Stimulated activated CD4-positive, alpha-beta T cell treated with anti-CD3 and anti-CD28 coated beads, Interleukin-2, amount 100 ng/mL, for 4 hours (primary cell): Measurements from ENCODE around the gene MRPL11.
A peak's percentile ranks its signal among the peaks of the same experiment; 100 is the strongest.
"Not testable (repeated sequence)": the region's sequence is repeated elsewhere in the genome, so short reads cannot be mapped to it uniquely, and the experiment has no call there.

Experiments
- DNase-seq: peaks from one replicate; pipeline ENCODE4 v3.0.0-alpha.2; 2020; ENCODE audit warnings: low read depth

MRPL11 gene

DNA sequence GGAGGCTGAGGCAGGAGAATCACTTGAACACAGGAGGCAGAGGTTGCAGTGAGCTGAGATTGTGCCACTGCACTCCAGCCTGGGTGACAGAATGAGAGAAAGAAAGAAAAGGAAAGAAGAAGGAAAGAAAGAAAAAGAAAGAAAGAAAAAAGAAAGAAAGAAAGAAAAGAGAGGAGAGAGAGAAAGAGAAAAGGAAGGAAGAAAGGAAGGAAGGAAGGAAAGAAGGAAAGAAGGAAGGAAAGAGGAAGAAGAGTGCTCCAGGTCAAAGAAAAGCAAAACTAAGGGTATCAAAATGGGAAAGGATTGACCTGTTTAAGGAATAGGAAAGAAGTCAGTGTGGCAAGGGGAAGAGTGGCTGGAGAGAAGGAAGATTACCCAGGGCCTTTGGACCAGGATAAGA lies 7.4 kb downstream of the MRPL11 start:
- not testable (repeated sequence) for DNase-seq

DNA sequence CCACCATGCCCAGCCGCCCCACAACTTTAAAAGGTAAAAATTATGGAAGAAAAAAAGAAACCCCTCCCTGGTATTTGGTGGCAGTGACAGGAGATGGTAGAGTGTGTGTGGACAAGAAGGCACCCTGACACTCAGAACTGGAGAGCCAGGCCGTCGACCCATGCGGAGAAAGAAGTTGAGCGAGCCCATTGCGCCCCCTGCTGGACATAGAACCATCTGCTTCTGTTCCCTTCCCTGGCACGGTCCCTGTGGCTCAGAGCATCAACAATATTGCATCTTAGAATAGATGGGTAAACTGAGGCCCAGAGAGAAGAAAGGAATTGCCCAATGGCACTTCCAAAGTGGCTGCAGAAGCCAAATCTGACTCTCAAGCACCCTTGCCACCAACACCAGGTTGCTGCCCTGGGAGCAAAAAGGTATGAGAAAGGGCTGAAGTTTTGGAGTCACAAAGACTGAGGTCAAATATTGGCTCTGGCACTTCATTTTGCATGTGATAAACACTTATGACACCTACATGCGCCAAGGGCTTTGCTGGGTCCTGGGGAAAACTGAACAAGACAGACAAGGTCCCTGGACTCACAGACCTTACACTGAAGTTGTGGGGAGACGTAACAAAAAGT lies 8.6 kb downstream of the MRPL11 start:
- peak; percentile 61 for DNase-seq

DNA sequence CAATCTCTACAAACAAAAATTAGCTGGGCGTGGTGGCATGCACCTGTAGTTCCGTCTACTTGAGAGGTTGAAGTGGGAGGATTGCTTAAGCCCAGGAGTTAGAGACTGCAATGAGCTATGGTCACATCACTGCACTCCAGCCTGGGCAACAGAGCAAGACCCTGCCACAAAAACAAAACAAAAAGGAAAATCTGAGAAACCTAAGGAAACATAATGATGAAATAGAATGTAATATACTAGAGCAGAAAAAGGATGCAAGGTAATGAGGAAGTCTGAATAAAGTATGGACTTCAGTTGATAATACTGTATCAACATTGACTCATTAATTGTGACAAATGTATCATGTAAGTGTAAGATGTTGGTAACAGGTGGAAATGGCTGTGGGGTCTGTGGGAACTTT lies 9.7 kb downstream of the MRPL11 start:
- no peak for DNase-seq

DNA sequence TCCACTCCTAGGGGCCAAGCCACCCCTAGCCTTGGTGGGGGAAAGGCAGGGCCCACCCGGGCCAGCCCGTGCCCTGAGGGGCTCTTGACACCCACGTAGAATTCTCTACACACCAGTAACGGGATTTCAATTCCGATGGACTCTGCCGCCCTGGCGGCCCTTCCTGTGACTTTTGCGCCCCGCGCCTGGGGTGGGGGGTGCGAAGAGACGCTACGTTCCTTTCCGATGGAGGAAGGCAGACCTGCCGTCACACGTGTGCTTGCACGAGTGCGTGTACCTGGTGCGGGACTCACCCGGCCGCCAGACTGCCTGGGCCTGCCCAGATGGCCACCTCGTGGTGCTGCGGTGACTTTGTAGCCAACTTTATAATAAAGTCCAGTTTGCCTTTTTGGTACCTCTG lies 12.3 kb downstream of the MRPL11 start:
- no peak for DNase-seq

DNA sequence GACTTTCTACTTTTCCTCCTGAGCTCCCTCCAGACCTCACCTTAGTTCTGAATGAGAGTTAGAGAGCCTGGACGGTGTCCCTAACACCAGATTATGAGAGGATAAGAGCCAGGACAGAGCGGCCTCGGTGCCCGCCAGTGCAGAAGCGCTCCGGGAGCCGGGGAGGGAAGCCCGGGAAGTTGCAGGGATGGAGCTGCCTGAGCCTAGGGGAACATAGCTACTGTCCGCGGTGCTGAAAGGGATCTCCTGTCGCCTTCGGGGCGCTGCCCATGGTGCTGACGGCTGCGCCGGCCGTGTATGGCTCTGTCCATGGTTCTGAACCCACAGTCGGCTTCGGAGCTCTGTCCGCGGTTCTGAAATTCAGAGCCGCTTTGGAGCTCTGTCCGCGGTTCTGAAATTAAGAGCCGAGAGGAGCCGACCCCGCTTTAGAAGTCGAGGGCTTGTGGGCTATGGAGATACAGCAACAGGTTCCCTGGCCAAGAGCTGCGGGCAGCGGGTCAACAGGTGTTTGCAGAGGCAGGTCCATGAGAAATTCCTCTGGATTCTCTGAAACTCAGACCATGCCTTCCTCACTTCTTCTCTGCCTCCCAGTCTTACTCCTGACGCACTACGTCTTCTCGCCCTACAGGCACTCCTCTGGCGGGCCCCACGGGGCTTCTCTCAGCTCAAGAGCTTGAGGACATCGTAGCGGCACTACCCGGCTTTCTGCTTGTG lies 17.0 kb downstream of the MRPL11 start:
- DNase-seq, result peak; percentile 73

DNA sequence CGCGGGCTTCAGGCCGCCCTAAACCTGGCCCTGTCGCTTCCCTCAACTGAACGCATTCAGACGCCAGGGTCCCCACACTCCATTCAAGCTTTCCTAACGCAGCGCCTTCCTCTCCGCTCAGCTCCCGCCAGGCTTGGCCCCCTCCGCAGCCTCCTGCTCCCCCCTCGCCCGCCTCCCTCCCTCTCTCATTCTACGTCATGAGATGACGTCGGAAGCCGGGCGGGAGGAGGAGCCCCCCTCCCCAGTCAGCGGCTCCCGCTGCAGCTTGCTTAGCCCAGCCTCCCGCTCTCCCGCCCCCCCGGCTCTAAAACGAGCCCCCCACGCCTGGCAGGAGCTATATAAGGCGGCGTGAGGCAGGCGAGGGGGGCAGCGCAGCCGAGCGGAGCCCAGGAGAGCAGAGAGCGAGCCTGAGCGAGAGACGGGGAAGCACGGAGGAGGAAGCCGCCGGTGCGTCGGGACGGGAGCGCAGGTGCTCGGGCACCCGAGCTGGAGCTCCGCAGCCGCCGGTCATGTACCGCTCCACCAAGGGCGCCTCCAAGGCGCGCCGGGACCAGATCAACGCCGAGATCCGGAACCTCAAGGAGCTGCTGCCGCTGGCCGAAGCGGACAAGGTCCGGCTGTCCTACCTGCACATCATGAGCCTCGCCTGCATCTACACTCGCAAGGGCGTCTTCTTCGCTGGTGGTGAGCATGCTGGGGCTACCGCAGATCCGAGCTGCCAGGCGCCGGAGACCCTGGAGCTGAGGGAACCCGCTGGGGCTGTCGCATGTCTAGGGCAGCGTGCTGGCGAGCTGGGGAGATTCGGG lies 17.8 kb downstream of the MRPL11 start, which contains the start of gene NPAS4:
NPAS4 (plus strand) TSS at position 365 of the 806 bp plus-strand sequence; CDS start at position 510, 145 bp downstream.
- no peak for DNase-seq

DNA sequence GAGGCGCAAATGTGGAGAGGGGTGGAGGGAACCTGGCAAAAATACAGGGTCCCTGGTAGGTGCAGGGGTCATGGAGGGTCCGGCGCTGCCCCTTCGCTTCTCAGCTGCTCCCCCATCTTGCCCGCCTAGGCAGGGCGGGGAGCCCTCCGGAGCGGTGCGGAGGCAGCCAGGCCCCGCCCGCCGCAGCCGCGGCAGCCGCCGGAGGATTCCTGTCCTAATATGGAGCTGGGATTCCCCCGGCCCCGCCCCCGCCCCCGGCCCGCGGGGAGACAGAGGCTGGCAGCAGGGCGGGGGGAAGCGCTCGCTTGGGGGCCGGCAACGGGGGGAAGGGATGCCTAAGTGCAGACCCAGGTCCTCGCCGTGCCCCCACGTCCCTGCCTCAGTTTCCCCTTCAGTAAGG lies 18.8 kb downstream of the MRPL11 start:
- DNase-seq, result no peak

DNA sequence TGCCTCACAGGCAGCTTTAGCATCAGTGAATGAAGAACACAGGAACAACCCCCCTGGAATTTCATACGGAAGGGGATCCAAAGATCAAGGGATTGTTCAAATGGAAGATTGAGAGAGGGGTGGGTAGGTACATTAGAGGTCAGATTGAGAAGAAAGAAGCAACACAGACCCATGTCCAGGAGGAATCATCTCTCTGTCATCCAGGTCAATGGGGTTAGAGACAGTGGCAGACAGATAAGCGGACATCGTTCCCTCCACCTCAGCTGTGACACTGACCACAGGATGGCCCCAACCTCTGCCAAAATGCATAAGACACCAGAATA lies 19.7 kb downstream of the MRPL11 start:
- DNase-seq, result no peak

DNA sequence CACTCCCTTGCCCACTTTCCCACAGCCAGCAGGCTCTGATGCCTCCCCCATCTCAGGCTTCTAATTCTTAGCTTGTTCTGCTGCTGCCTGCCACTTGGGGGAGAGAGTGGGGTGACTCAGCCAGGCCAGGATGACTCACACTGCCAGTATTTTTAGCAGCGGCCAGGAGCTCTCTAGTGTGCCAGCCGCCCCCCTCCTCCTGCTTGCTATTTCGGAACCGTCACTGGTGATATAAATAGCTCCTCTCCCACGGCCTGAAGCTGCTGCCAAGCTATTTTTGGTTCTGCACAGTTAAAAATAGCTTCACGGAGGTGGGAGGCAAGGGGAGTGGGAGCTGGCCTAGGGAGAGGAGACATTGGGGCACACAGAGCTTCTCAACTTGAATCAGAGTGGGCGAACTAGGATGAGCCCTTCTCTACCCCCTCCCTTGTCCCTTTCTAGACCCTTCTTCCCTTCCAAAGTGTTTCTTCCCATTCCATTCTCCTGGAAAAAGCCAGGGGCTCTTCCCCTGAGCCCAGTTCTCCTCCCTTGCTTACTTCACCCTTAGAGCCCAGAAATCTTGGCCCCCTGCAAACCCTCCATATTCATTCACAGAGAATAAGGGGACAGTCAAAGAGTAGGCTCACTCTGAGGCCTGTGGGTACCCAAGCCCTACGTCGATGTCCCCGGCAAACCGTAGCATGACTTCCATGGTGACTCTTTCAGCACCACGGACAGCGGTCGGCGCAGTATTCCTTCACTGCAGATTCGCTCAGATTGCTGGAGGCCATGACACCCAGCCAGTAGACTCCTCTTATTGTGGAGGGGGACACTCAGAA lies 20.3 kb downstream of the MRPL11 start:
- DNase-seq, result peak; percentile 59

DNA sequence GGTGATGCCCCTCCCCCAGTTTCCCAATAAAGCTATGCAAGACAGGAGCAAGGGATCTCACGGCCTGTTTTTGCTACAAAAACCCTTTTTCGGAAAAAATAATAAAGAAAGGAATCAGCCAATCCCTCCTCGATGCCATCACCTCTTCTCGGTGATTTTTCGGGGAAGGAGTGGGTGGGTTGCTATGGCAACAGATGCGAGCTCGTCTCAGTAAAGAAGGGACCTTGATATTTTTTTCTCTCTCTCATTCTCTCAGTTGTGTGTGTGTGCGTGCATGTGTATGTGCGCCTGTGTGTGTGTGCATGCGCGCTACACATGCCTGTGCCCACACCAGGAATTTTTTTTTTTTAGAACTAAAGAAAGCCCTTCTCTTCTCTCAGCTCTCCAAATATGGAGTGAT lies 21.6 kb downstream of the MRPL11 start:
- DNase-seq, result no peak

DNA sequence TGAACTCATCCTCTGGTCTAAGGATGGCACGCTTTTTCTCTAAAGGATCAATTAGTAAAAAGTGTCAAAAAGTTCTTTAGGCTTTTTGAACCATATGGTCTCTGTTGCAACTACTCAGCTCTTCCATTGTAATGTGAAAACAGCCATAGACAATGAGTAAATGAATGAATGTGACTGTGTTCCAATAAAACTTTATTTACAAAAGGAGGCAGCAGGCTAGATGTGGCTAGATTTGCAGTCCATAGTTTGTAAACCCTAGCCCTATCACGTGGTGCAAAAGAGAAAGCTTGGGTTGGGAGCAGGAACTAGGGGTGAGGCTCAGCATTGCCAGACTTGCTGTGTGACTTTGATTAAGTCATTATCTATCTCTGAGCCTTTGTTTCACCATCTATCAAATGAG lies 23.2 kb downstream of the MRPL11 start:
- no peak for DNase-seq

DNA sequence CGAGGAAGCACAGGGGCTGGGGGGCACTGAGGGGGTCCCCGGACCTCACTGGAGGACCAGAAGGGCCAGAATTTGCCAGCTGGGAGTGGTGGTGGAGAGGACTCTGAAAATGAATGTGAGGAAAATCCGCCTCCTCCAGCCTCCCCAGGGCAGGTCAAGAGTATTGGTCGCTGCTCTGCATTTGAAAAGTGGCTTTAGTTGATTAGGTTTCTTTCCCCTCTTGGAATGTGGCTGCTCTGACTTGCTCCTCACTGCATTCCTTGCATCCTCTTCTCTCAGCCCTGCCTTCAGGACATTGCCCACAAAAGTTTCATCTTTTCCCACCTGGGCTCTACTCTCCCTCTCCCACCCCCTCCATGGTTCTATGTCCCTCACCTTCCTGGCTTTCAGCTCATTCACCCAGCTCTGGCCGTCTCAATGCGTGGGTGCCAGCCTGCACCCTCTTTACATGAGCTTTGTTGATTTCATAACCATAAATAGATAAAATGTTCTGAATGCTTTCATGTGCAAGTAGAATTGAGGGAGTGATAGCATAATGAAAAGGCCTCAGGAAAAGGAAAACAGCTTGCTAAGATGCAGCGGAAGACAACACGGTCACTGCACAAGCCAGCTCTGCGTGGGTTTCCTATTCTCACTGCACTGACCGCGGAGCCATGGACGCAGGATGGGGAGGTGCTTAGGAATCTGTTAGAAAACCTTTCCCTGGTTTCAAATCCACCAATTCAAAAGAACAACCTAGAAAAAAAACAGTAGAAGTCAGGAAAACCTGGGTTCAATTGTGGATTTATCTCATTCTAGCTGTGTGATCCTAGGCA lies 24.3 kb downstream of the MRPL11 start:
- no peak for DNase-seq

DNA sequence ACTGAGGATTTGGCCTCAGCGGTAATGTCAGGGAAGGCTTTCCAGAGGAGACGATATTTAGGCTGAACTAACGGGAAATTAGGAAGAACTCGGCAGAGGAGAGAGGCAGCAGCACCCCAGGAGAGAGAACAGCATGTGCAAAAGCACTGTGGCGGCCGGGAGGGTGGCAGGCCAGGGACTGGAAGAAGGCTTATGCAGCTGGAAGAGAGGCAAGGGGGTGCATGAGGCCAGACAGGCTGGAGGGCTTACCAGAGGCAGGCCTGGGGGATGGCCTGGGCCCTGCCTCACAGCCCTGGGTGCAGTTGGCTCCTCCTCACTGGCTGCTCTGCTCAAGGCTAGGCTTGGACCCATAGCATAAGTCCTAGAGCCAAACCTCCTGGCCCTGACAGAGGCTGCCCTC lies 25.5 kb downstream of the MRPL11 start:
- no peak for DNase-seq

DNA sequence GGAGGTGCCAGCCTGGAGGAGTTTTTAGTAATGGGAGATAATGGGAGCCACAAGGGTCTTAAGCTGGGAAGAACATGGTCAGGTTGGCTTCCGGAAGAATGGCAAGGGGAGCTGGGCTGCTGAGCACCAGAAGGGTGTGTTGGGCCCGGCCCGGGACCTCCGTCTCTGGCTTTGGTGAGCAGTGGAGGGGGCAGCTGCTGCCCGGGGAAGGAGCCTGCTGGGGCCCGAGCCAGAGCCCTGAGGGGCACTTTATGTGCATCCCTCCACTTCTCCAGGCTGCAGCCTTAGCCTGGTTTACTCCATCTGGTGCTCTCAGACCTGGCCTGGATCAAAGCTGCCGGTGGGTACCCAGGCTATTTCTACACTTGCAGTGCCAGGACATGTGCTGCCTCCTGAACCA lies 26.5 kb downstream of the MRPL11 start:
- DNase-seq, result no peak

DNA sequence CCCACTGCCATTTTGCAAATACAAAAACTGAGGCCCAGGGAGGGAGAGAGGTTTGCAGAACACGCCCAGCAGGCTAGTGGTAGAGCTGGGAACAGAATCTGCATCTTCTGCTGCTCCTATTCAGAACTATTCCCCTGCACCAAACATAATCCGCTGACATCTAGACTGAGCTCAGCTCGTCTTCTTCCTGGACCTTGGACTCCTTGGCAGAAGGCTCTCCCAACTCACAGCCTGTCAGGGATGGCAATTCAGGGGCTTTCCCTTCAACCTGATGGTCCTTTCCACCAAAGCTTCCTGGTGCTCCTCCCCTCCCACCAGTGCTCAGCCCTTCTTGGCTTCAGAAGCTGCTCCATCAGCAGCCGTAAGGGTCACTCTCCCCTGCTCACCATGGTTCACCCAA lies 27.3 kb downstream of the MRPL11 start:
- no peak for DNase-seq

DNA sequence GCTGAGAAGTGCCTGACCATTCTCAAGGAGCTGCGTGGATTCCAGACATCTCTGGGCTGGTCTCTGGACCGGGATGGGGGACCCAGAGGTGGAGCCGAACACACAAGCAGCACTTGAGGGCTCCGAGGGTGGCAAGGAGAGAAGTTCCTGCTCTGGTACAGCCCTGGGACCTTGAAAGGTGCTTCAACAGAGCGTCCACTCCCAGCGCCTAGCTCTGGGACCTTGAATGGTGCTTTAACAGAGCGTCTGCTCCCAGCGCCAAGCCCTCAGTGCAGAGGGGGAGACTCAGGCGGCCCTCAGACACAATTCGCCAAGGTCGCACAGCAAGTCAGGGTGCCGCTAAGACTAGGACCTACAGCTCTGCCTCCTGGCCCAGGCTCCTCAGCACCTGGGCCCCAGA lies 28.5 kb downstream of the MRPL11 start:
- no peak for DNase-seq

DNA sequence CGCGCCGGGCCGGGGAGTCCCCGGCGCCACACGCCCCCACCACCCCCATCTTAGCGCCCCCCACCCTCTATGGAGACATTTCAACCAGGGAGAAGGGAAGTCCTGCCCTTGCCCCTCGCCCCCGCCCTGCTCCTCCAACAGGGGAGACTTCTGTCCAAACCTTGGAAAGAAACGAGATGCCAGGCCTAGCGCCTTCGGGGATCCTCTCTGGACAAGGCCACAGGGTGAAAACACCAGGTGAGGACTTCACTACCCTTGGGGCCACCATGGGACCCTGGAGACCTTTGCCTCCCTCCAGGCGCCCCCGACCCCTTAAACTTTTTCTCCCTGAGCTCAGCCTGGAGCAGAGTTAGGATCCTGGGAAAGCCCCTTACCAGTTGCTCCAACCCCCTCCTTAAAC lies 29.4 kb downstream of the MRPL11 start:
- no peak for DNase-seq

DNA sequence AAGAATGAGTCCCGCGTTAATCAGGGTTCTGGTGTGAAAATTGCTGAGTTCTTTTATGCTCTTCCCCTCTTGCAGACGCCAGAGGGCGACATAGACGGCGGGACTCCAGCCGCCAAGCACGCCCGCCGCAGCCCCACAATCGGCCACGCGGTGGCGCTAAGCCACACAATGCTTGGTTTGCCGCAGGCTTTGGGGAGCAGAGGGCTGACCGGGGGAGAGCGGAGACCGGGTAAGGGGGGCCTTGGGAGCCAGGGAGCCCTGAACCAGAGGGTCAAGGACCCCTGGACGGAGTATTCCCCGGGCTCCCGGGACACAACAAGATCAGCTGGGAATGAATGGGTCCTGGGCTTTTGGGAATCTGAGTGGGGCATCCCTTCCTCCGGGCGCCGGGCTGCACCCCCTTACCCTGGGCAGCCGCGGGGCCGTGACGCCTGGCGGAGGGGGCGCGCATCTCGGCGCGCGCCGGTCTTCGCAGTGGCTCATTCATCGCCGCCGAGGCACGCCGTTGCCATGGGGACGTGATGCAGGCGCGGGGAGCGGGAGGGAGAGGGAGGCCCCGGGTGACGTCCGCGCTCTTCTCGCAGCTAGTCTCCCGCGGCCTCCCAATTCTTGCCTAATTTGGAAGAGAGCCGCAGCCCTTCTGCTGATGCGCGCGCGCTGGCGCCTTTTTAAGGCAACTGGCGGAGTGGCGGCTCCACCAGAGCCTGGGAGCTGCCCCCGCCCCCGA lies 30.0 kb downstream of the MRPL11 start:
- peak; percentile 84 for DNase-seq

DNA sequence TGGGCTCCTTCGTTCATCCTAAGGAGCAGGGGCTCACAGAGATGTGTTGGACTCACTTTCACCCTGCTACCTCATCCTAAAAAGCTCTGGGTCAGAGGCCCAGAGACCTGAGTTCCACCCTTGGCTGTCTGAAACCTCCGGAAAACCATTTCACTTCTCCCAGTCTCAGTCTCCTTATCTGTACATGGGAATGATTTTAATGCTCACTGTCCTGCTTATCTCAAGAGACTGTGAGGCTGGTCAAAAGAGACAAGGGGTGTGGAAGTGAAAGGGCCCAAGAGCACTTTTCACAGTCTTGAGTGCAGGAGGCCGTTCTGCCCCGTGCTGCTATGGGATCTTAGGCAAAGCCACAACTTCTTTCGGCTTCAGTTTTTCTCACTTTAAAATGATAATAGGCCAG lies 31.0 kb downstream of the MRPL11 start:
- no peak for DNase-seq

DNA sequence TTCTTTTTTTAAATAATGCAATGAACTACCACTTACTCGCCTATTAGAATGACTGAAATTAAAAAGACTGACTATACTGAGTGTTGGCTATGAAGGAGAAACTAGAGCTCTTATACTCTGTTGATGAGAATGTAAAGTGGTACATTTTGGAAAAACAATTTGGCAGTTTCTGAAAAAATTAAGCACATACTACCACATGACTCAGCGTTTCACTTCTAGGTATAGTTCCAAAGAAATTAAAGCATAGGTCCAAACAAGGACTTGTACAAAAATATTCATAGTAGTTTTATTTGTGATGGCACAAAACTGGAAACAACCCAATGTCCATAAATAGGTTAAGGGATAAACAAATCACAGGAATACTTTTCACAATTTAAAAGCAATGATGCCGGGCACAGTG lies 44.7 kb downstream of the MRPL11 start:
- DNase-seq, result no peak

DNA sequence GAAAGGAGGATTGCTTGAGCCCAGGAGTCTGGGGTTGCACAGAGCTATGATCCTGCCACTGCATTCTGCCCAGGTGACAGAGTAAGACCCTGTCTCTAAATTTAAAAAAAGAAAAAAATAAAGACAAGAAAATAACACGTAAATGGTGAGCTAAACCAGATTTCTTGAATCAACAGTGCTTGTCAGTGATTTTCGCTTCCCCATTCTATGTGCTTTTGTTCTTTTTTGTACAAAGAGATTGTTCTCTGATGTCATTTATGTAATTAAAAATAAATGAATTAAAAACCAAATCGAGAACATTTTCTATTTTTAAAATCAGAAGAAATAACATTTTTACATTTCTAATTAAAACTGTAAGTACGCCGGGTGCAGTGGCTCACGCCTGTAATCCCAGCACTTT lies 47.3 kb downstream of the MRPL11 start:
- DNase-seq, result no peak
